ENCODE data around the gene MED4. TPM values are rescaled to one million over a fixed set of nuclear protein-coding genes. Genes with fewer than 3 reads are reported as not detected.

The MED4 gene
- total RNA-seq, 1 donor from 2014 or later, result 47.1 TPM

GRCh38 chr13:48040896-48041295 lies 54.0 kb downstream of the MED4 start:
- no peak for DNase-seq (ENCODE audit: extremely low spot score in 2 of 2)
- Histone ChIP-seq H3K27me3 (no peaks in the 10 kb centered on the region), H3K36me3 (peaks cover 0 to 7% of the 10 kb centered on the region in 2 donors), H3K4me1 (peaks cover 17% of the 10 kb centered on the region), H3K9me3 (no peaks in the 10 kb centered on the region), H3K27ac (no peak overlapping the region), H3K4me3 (no peak overlapping the region)
- no peak for TF ChIP-seq POLR2A (IDR thresholded peaks at IDR 0.05)
- TF ChIP-seq CTCF (IDR thresholded peaks at IDR 0.05), result no peak
- no peak for TF ChIP-seq POLR2AphosphoS5 (IDR thresholded peaks at IDR 0.05; ENCODE audit: insufficient read depth in 1 of 2, low read depth in 1 of 2)
- intact Hi-C loops (cut with DNase I), result no loop called here

GRCh38 chr13:48040049-48040448 lies 54.9 kb downstream of the MED4 start:
- no peak overlapping the region for H3K4me3 ChIP-seq
- no peak overlapping the region for H3K27ac ChIP-seq
- H3K9me3 ChIP-seq, result no peaks in the 10 kb centered on the region
- no peaks in the 10 kb centered on the region for H3K27me3 ChIP-seq
- H3K36me3 ChIP-seq, result peaks cover 0 to 7% of the 10 kb centered on the region in 2 donors
- intact Hi-C loops (cut with DNase I), result no loop called here
- TF ChIP-seq CTCF (IDR thresholded peaks at IDR 0.05), result no peak
- TF ChIP-seq POLR2A (IDR thresholded peaks at IDR 0.05), result no peak
- TF ChIP-seq POLR2AphosphoS5 (IDR thresholded peaks at IDR 0.05; ENCODE audit: insufficient read depth in 1 of 2, low read depth in 1 of 2), result no peak
- peaks cover 17% of the 10 kb centered on the region for H3K4me1 ChIP-seq
- DNase-seq (ENCODE audit: extremely low spot score in 2 of 2), result no peak

- peaks cover 17% of the 10 kb centered on the region for H3K4me1 ChIP-seq
- peak overlapping the region; percentile 97 for H3K27ac ChIP-seq
- H3K27me3 ChIP-seq, result no peaks in the 10 kb centered on the region
- peaks cover 0 to 7% of the 10 kb centered on the region in 2 donors for H3K36me3 ChIP-seq
- peak overlapping the region in 1 of 2 donors; percentile 68 for H3K4me3 ChIP-seq
- no peaks in the 10 kb centered on the region for H3K9me3 ChIP-seq
- TF ChIP-seq CTCF (IDR thresholded peaks at IDR 0.05) (no peak), POLR2A (IDR thresholded peaks at IDR 0.05) (no peak), POLR2AphosphoS5 (IDR thresholded peaks at IDR 0.05; ENCODE audit: insufficient read depth in 1 of 2, low read depth in 1 of 2) (no peak)
- intact Hi-C loops (cut with DNase I), result no loop called here
- DNase-seq (ENCODE audit: extremely low spot score in 2 of 2), result no peak
These were observed 56.1 kb downstream of the MED4 start for GRCh38 chr13:48038761-48039160.

GRCh38 chr13:48037346-48038173 lies 57.3 kb downstream of the MED4 start, which contains the start of gene NUDT15:
Gene NUDT15 (plus strand): TSS chr13:48037726. CDS start chr13:48037747, 21 bp downstream.
- Histone ChIP-seq H3K27me3 (no peaks in the 10 kb centered on the region), H3K27ac (peak within 1 kb of the TSS; percentile 97), H3K9me3 (no peaks in the 10 kb centered on the region), H3K4me1 (peaks cover 17% of the 10 kb centered on the region), H3K4me3 (peak within 1 kb of the TSS; percentile 57 to 68), H3K36me3 (peaks cover 0 to 7% of the 10 kb centered on the region in 2 donors)
- DNase-seq (ENCODE audit: extremely low spot score in 2 of 2), result peak; percentile 93 to 97
- TF ChIP-seq CTCF (IDR thresholded peaks at IDR 0.05) (peak; percentile 70 to 96 (median 91)), POLR2A (IDR thresholded peaks at IDR 0.05) (peak in 1 of 2 donors; percentile 58), POLR2AphosphoS5 (IDR thresholded peaks at IDR 0.05; ENCODE audit: insufficient read depth in 1 of 2, low read depth in 1 of 2) (peak; percentile 87 to 98)
- intact Hi-C loops (cut with DNase I), result no loop called here

- TF ChIP-seq CTCF (IDR thresholded peaks at IDR 0.05) (no peak), POLR2AphosphoS5 (IDR thresholded peaks at IDR 0.05; ENCODE audit: insufficient read depth in 1 of 2, low read depth in 1 of 2) (no peak), POLR2A (IDR thresholded peaks at IDR 0.05) (no peak)
- no peak for DNase-seq (ENCODE audit: extremely low spot score in 2 of 2)
- no peaks in the 10 kb centered on the region for H3K4me1 ChIP-seq
- peaks cover 0 to 4% of the 10 kb centered on the region in 2 donors for H3K36me3 ChIP-seq
- no peaks in the 10 kb centered on the region for H3K27me3 ChIP-seq
- no peak overlapping the region for H3K4me3 ChIP-seq
- H3K27ac ChIP-seq, result no peak overlapping the region
- H3K9me3 ChIP-seq, result no peaks in the 10 kb centered on the region
- intact Hi-C loops (cut with DNase I), result no loop called here
These were observed 65.0 kb downstream of the MED4 start for GRCh38 chr13:48029859-48030258.
